DMS114 treated with DMSO at 0.1 percent for 48 hours (cell line): Measurements from ENCODE around the gene FMC1.

Experiments
- DNase-seq: peaks from one replicate; lab custom pipeline; 2025; ENCODE audit not compliant: unreplicated experiment; lab: John Stamatoyannopoulos, UW

The FMC1 gene

DNA sequence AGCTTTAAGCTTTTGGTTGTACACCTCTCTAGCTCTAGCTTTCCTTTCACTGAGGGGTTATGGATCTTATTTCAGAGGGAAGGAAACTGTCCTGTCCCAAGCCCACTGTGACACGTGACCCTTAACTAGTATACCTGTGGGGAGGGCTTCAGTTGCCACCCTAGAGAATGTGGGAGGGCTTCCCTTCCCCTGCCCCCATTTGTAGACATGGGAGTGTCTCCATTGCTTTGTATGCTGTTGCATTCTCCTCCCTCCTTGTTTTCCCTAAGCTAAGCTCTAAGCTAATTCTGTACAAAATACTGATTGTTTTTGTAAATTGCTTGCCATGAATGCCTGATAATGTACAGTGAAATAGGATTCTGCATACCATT lies 29.8 kb downstream of the FMC1 start:
- DNase-seq, result no peak

DNA sequence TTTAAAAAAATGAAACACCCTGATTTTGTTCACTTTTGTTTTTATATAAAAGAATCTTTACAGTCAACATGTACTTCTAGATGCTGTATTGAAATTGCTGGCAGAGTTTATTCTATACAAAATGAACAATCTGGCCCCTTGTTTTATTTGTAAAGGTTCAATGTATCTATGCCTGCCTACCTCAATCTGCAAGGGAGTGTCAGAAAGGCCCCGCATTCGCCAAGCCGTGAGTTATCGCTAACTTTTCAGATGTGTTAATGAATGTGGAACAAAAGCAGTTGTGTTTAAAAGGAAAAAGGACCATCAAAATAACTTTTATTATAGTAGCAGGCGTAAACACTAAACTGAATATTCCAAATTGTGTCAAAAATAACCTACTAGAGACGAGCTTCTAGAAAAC lies 33.1 kb downstream of the FMC1 start:
- no peak for DNase-seq

DNA sequence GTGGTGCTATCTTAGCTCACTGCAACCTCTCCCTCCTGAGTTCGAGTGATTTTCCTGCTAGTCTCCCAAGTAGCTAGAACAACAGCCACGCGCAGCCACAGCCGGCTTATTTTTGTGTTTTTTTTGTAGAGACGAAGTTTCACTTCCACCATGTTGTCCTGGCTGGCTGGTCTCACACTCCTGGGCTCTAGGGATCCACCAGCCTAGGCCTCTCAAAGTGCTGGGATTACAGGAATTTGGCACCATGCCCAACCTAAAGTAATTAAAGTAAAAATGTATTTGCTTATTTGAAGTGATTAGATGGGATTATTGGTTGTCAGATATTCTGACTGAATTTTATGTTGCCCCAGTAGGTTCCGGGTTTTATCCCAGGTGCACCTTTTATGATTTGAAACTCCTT lies 41.3 kb downstream of the FMC1 start:
- DNase-seq, result no peak

DNA sequence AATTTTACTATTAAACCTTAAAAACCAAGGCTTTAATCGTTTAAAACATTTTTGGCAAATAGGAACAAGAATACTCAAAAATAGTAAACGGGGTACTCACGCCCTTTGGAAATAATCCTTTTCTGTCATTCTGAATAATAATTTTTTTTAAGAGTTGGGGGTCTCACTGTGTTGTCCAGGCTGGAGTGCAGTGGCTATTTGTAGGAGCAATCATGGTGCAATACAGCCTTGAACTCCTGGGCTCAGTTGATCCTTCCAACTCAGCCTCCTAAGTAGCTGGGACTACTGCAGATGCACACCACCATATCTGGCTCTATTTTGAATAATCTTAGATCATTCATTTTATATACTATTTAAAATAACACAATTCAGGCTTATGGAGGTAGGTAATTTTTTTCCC lies 43.5 kb downstream of the FMC1 start:
- DNase-seq, result no peak

DNA sequence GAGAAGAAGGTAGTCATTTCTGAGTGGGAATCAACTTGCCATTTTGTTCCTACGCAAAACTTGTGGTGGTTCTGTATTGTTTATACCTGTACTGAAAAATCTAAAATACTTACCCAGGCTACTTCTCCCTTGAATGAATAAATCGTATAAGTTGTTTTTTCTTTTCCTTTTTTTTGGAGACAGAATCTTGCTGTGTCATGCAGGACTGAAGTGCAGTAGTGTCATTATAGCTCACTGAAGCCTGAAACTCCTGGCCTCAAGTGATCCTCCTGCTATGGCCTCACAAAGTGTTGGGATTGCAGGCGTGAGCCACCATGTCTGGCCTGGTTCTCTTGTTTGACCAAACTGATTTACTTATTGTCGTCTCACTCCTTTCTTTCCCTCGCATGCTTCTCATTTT lies 46.5 kb downstream of the FMC1 start:
- no peak for DNase-seq

DNA sequence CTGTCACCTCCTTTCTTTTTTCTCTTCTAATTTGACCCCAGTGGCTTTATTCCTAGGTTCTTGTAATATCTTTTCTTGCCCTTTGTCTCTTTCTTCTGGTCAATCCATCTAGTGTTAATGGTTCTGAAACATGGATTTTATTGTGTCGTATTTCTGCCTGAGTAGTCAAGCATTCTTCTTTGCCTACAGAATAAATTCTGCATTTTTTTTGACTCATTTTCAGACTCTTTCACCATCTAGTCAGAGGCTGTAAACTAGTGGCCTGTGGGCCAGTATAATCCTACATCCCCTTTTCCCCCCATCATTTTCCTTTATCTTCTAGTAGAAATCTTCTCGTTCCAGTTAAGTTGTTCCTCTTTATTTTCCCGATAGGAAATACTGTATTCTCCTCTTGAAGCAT lies 48.0 kb downstream of the FMC1 start:
- no peak for DNase-seq

DNA sequence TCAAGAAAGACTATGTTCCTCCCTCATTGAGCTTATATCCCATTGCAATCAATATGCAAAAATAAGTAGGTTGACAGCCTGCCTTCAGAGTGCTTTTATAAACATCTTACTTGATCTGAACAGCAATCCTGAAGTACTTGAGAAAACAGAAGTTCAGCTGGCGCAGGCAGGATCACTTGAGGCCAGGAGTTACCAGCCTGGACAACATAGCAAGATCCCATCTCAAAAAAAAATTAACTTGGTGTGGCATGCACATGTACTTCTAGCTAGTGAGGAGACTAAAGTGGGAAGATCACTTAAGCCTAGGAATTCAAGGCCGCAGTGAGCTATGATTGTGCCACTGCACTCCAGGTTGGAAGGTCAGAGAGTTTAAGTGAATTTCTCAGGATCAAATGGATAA lies 48.6 kb downstream of the FMC1 start:
- DNase-seq, result no peak

DNA sequence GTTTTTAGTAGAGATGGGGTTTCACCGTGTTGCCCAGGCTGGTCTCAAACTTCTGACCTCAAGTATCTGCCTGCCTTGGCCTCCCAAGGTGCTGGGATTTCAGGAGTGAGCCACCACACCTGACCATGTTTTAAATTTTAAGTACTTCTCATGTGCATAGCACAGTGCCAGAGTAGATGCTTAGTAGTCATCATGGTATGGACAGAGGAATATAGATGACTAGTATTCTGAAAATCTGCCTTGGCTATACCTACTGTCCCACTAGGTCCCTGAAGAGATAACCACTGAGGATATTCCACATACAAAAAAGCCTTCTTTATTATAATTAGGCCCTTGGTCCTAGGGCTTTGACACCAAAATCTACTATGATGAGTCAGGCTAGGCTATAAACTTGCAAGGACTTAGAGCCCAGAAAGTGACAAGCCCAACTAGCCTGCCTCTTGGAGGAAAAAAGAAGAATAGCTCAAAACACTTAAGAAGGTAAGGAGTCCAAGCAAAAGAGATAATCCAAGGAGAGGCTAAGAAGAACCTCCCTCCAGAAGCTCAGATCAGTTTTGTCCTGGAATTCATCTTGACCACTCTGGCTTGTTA lies 52.6 kb downstream of the FMC1 start:
- no peak for DNase-seq

DNA sequence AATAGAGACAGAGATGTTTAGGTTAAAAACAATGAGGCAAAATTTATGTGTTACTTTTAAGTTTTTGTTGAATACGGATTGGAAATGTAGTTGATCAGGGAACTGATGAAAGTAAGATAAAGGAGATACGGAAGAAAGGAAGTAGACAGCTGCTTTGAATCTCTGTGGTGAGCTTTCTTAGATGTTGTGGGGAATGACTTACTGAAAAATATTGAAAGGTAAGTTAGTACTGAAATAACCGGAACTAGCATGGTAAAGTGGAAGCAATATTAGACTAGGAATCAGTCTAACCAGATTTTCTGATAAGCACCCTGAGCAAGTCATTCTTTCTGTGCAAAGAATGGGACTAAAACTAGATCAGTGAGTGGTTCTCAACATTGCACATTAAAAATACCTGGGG lies 53.4 kb downstream of the FMC1 start:
- DNase-seq, result no peak
